ENCODE measurements around the gene TTN. TPM values are rescaled to one million over a fixed set of nuclear protein-coding genes. Genes with fewer than 3 reads are reported as not detected.

Gene TTN
- total RNA-seq, 1 donor from 2014 or later = 3,032 TPM

GRCh38 chr2:178523596-178524134, 283.6 kb downstream of the TTN start:
- intact Hi-C loops (cut with DNase I) = loop anchor here (2.0 kb wide), 1 partner anchor 43 kb away; the partner anchor contains the start of gene PLEKHA3
- DNase-seq (ENCODE audit: missing footprints) (no peak), ATAC-seq (peak; percentile 24)

- ATAC-seq (peak; percentile 83), DNase-seq (ENCODE audit: missing footprints) (peak; percentile 93)
- intact Hi-C loops (cut with DNase I) = loop anchor here (2.0 kb wide), 1 partner anchor 42 kb away; the partner anchor contains the start of gene PLEKHA3
Measured at GRCh38 chr2:178522950-178523595, 284.1 kb downstream of the TTN start.

GRCh38 chr2:178521304-178522150, 285.7 kb downstream of the TTN start:
- DNase-seq (ENCODE audit: missing footprints) (no peak), ATAC-seq (no peak)
- intact Hi-C loops (cut with DNase I) = loop anchor here (2.0 kb wide), 1 partner anchor 41 kb away; the partner anchor contains the start of gene PLEKHA3

GRCh38 chr2:178517496-178517895, 289.7 kb downstream of the TTN start:
- DNase-seq (ENCODE audit: missing footprints) (no peak), ATAC-seq (no peak)
- intact Hi-C loops (cut with DNase I) = no loop called here

- intact Hi-C loops (cut with DNase I) = no loop called here
- DNase-seq (ENCODE audit: missing footprints) (no peak), ATAC-seq (no peak)
Measured at GRCh38 chr2:178514664-178515063, 292.6 kb downstream of the TTN start.

- intact Hi-C loops (cut with DNase I) = no loop called here
- DNase-seq (ENCODE audit: missing footprints) = no peak
Measured at GRCh38 chr2:178513876-178514275, 293.3 kb downstream of the TTN start.

GRCh38 chr2:178512484-178512883, 294.7 kb downstream of the TTN start:
- intact Hi-C loops (cut with DNase I) = no loop called here
- DNase-seq (ENCODE audit: missing footprints) (no peak), ATAC-seq (no peak)

More at GRCh38 chr2:178513876-178514275, 293.3 kb downstream of the TTN start:
- ATAC-seq = no peak

GRCh38 chr2:178510384-178510783, 296.8 kb downstream of the TTN start:
- DNase-seq (ENCODE audit: missing footprints) (no peak), ATAC-seq (no peak)
- intact Hi-C loops (cut with DNase I) = no loop called here

- intact Hi-C loops (cut with DNase I) = no loop called here
- no peak for ATAC-seq
- DNase-seq (ENCODE audit: missing footprints) = peak; percentile 67
Measured at GRCh38 chr2:178508646-178509045, 298.6 kb downstream of the TTN start.

- DNase-seq (ENCODE audit: missing footprints) = no peak
- no peak for ATAC-seq
- intact Hi-C loops (cut with DNase I) = no loop called here
Measured at GRCh38 chr2:178506949-178507348, 300.3 kb downstream of the TTN start.

GRCh38 chr2:178506524-178506923, 300.7 kb downstream of the TTN start:
- intact Hi-C loops (cut with DNase I) = no loop called here
- DNase-seq (ENCODE audit: missing footprints) (no peak), ATAC-seq (no peak)

- no peak for DNase-seq (ENCODE audit: missing footprints)
- ATAC-seq = no peak
- intact Hi-C loops (cut with DNase I) = no loop called here
Measured at GRCh38 chr2:178506101-178506500, 301.1 kb downstream of the TTN start.

- no peak for ATAC-seq
- intact Hi-C loops (cut with DNase I) = no loop called here
- no peak for DNase-seq (ENCODE audit: missing footprints)
Measured at GRCh38 chr2:178502751-178503150, 304.5 kb downstream of the TTN start.

GRCh38 chr2:178499640-178500039, 307.6 kb downstream of the TTN start:
- intact Hi-C loops (cut with DNase I) = no loop called here
- ATAC-seq = no peak
- DNase-seq (ENCODE audit: missing footprints) = no peak

- ATAC-seq = no peak
- DNase-seq (ENCODE audit: missing footprints) = no peak
- intact Hi-C loops (cut with DNase I) = no loop called here
Measured at GRCh38 chr2:178498137-178498536, 309.1 kb downstream of the TTN start.

GRCh38 chr2:178496049-178496448, 311.2 kb downstream of the TTN start:
- DNase-seq (ENCODE audit: missing footprints) = no peak
- intact Hi-C loops (cut with DNase I) = no loop called here
- ATAC-seq = no peak

GRCh38 chr2:178491612-178492011, 315.6 kb downstream of the TTN start:
- intact Hi-C loops (cut with DNase I) = no loop called here
- ATAC-seq = no peak
- no peak for DNase-seq (ENCODE audit: missing footprints)

GRCh38 chr2:178485356-178485755, 321.9 kb downstream of the TTN start:
- intact Hi-C loops (cut with DNase I) = no loop called here
- ATAC-seq = no peak

GRCh38 chr2:178484245-178485041, 322.8 kb downstream of the TTN start:
- ATAC-seq = no peak
- DNase-seq (ENCODE audit: missing footprints) = no peak
- intact Hi-C loops (cut with DNase I) = no loop called here

More at GRCh38 chr2:178485356-178485755, 321.9 kb downstream of the TTN start:
- DNase-seq (ENCODE audit: missing footprints) = no peak

All from Right ventricle myocardium inferior (tissue), 1 donor.